ENCODE results near the gene PPP2R3C.

GRCh38 chr14:35047976-35048513 is 73.7 kb downstream of the PPP2R3C start:
- no peak for TF ChIP-seq CTCF (IDR thresholded peaks at IDR 0.05)
- no peak for TF ChIP-seq POLR2A (IDR thresholded peaks at IDR 0.05)
